Natural killer cell (primary cell): ENCODE results near the gene ZNF780B. TPM values are rescaled to one million over a fixed set of nuclear protein-coding genes. Genes with fewer than 3 reads are reported as not detected.

Source experiments
- total RNA-seq, 4 donors: library from RNA; stranded (reverse); fragments of 120-200 nt in 1 of 4; gene quantifications; one replicate each; pipeline versions ENCODE4 v1.2.3 to v1.2.4, GENCODE V29; 2013 to 2022

The ZNF780B gene
- total RNA-seq, 3 donors from 2014 or later (not counting 1 experiment from before 2014, with no cell fraction given): 14.1 to 19.2 (median 17.2) TPM

Other genes starting within 250 kb of the ZNF780B start
- gene DYRK1B, start 222.1 kb downstream of the ZNF780B start, total RNA-seq: 10 to 100 TPM; 27.5 to 54.2 (median 43.8) TPM
- 100 to 1,000 TPM; 181 to 213 (median 201) TPM for gene FBL, start 209.9 kb downstream of the ZNF780B start, total RNA-seq
- gene FCGBP, start 121.6 kb downstream of the ZNF780B start, total RNA-seq: 10 to 100 TPM; 10.6 to 25.1 (median 17.3) TPM
- gene PSMC4, start 85.1 kb downstream of the ZNF780B start, total RNA-seq: 100 to 1,000 TPM in 2 of 3 donors, 10 to 100 TPM in 1; 84.9 to 116 (median 101) TPM
- 1 to 10 TPM; 3.3 to 4.0 (median 3.8) TPM for gene ZNF546, start 59.2 kb downstream of the ZNF780B start, total RNA-seq
- 10 to 100 TPM; 15.1 to 17.0 (median 16.0) TPM for gene ZNF780A, start 34.7 kb upstream of the ZNF780B start, total RNA-seq
- 10 to 100 TPM; 27.1 to 39.0 (median 36.0) TPM for gene MAP3K10, start 135.2 kb upstream of the ZNF780B start, total RNA-seq
- not detected for gene TTC9B, start 162.2 kb upstream of the ZNF780B start, total RNA-seq
- 1 to 10 TPM; 1.2 to 1.8 (median 1.2) TPM for gene CCNP, start 170.5 kb upstream of the ZNF780B start, total RNA-seq
- gene AKT2, start 229.1 kb upstream of the ZNF780B start, total RNA-seq: 100 to 1,000 TPM; 234 to 292 (median 261) TPM